ENCODE results near the gene SLC30A2. TPM values are rescaled to one million over a fixed set of nuclear protein-coding genes. Genes with fewer than 3 reads are reported as not detected.

The SLC30A2 gene
- total and polyA plus RNA-seq, 10 of the 15 experiments (the other 5 are each of a cell fraction or from before 2014, with no cell fraction given): 0.13 TPM; not detected in 9

DNA sequence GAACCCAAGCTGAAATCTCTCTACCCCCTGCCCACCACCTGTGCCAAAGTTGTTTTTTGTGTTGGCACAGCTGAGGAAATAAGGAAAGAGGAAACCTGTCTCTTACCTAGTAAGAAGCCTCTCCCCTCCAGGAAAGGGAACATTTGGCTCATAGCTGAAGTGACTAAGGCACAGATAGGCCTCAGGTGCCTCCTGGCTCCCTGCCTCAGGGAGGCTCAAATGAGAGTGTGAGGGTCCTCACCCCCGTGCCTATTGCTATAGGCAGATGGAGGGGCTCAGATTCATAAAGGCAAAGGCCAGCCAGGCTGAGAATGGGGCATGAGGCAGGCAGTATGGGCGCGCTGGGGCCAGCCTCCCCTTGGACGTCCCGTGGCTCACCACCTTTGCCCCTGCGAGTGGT, 7.4 kb downstream of the SLC30A2 start:
- Histone ChIP-seq H2AFZ (ENCODE audit: control insufficient read depth, low read depth, low read length) (no peak overlapping the region), H3K27me3 (replicated peaks in 1 of 2; ENCODE audit: control insufficient read depth in 2 of 2, insufficient read depth in 2 of 2, low read length in 1 of 2) (peaks cover 0 to 2% of the 10 kb centered on the region in 2 experiments), H3K4me1 (ENCODE audit: control insufficient read depth, insufficient read depth, low read length) (peaks cover 10% of the 10 kb centered on the region; the same call in 1 of the 2 replicates), H3K79me2 (ENCODE audit: control insufficient read depth, insufficient read depth, low read length) (no peaks in the 10 kb centered on the region), H3K9ac (ENCODE audit: control insufficient read depth, insufficient read depth, low read length) (no peak overlapping the region), H4K20me1 (ENCODE audit: control insufficient read depth, insufficient read depth) (no peaks in the 10 kb centered on the region), H3K36me3 (ENCODE audit: control insufficient read depth in 2 of 2, insufficient read depth in 2 of 2, low read length in 1 of 2) (no peaks in the 10 kb centered on the region), H3K27ac (ENCODE audit: control insufficient read depth, insufficient read depth) (no peak overlapping the region), H3K9me3 (replicated peaks; ENCODE audit: control insufficient read depth, insufficient read depth, low read length) (no peaks in the 10 kb centered on the region), H3K4me3 (no peak overlapping the region), H3K4me2 (ENCODE audit: control insufficient read depth, insufficient read depth) (no peak overlapping the region)
- FAIRE-seq: no peak
- RAD21 ChIA-PET (ENCODE audit: unreplicated experiment): no interaction called here
- POLR2A ChIA-PET: no interaction called here
- ATAC-seq: no peak
- intact Hi-C loops (cut with micrococcal nuclease; ENCODE audit: unreplicated experiment): loop anchor here (5.0 kb wide), 2 partner anchors 69 to 109 kb away; no protein-coding TSS in a partner anchor
- TF ChIP-seq CREB1 (IDR thresholded peaks at IDR 0.05; ENCODE audit: low read depth) (no peak), POU2F2 (IDR thresholded peaks at IDR 0.05; ENCODE audit: borderline replicate concordance, low read depth, low read length) (no peak)
- TF ChIP-seq, protein P1, sequence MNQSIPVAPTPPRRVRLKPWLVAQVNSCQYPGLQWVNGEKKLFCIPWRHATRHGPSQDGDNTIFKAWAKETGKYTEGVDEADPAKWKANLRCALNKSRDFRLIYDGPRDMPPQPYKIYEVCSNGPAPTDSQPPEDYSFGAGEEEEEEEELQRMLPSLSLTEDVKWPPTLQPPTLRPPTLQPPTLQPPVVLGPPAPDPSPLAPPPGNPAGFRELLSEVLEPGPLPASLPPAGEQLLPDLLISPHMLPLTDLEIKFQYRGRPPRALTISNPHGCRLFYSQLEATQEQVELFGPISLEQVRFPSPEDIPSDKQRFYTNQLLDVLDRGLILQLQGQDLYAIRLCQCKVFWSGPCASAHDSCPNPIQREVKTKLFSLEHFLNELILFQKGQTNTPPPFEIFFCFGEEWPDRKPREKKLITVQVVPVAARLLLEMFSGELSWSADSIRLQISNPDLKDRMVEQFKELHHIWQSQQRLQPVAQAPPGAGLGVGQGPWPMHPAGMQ (IDR thresholded peaks at IDR 0.05; ENCODE audit: borderline replicate concordance): no peak
- CTCF ChIA-PET: interaction anchor here (0.6 to 1.5 kb wide), 3 partner anchors 107 to 379 kb away, joined by 3 read pairs; no protein-coding TSS in a partner anchor
- DNase-seq (ENCODE audit: low read depth, low spot score): no peak
- in situ Hi-C loops (cut with MboI): no loop called here
- BruUV-seq (replicated peaks): no TSS peak
- SMC1A ChIA-PET (ENCODE audit: uncharacterized antibody, unreplicated experiment): interaction anchor here (1.0 kb wide), 1 partner anchor 107 kb away, joined by 3 read pairs; no protein-coding TSS in a partner anchor
- 3% methylated on average over 6 of the region's 6 CpGs for WGBS (ENCODE audit: insufficient coverage, insufficient replicate concordance, low lambda C conversion rate, missing lambda C conversion rate)

DNA sequence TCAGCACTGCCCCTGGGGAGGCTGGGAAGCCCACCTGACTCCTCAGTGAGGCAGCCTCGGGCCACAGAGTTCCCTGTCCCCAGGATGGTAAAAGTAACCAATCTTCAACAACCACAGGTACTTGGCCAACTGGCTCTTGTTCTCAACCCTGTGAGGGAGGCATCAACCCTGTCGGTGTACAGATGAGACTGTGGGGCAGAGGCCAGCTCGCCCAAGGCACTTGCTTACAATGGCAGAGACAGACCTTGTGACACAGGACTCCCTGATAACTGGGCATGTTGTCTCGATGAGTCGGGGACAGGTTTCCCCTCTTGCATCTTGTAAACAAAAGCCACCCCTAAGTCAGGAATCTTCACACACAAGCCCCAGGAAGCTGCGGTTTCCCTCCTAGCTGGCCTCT, 8.0 kb downstream of the SLC30A2 start:
- H3K36me3 ChIP-seq (ENCODE audit: control insufficient read depth in 2 of 2, insufficient read depth in 2 of 2, low read length in 1 of 2): no peaks in the 10 kb centered on the region
- no peak overlapping the region for H2AFZ ChIP-seq (ENCODE audit: control insufficient read depth, low read depth, low read length)
- H3K79me2 ChIP-seq (ENCODE audit: control insufficient read depth, insufficient read depth, low read length): no peaks in the 10 kb centered on the region
- H3K4me1 ChIP-seq (ENCODE audit: control insufficient read depth, insufficient read depth, low read length): peaks cover 10% of the 10 kb centered on the region; the same call in 1 of the 2 replicates
- in situ Hi-C loops (cut with MboI): no loop called here
- RAD21 ChIA-PET (ENCODE audit: unreplicated experiment): no interaction called here
- H4K20me1 ChIP-seq (ENCODE audit: control insufficient read depth, insufficient read depth): no peaks in the 10 kb centered on the region
- no peak overlapping the region for H3K27ac ChIP-seq (ENCODE audit: control insufficient read depth, insufficient read depth)
- H3K27me3 ChIP-seq (replicated peaks in 1 of 2; ENCODE audit: control insufficient read depth in 2 of 2, insufficient read depth in 2 of 2, low read length in 1 of 2): peaks cover 0 to 2% of the 10 kb centered on the region in 2 experiments
- H3K9me3 ChIP-seq (replicated peaks; ENCODE audit: control insufficient read depth, insufficient read depth, low read length): no peaks in the 10 kb centered on the region
- SMC1A ChIA-PET (ENCODE audit: uncharacterized antibody, unreplicated experiment): interaction anchor here (1.0 kb wide), 1 partner anchor 107 kb away, joined by 3 read pairs; no protein-coding TSS in a partner anchor
- CTCF ChIA-PET: no interaction called here
- no peak overlapping the region for H3K4me2 ChIP-seq (ENCODE audit: control insufficient read depth, insufficient read depth)
- DNase-seq (ENCODE audit: low read depth, low spot score) (no peak), ATAC-seq (no peak), FAIRE-seq (no peak)
- no peak overlapping the region for H3K9ac ChIP-seq (ENCODE audit: control insufficient read depth, insufficient read depth, low read length)
- intact Hi-C loops (cut with micrococcal nuclease; ENCODE audit: unreplicated experiment): loop anchor here (5.0 kb wide), 2 partner anchors 69 to 109 kb away; no protein-coding TSS in a partner anchor
- no peak overlapping the region for H3K4me3 ChIP-seq
- 37% methylated on average over 6 of the region's 6 CpGs for WGBS (ENCODE audit: insufficient coverage, insufficient replicate concordance, low lambda C conversion rate, missing lambda C conversion rate)
- BruUV-seq (replicated peaks): no TSS peak
- TF ChIP-seq CREM (IDR thresholded peaks at IDR 0.05; ENCODE audit: low read depth) (no peak), NFYA (IDR thresholded peaks at IDR 0.05; ENCODE audit: borderline replicate concordance, low read depth, low read length) (no peak), SRF (IDR thresholded peaks at IDR 0.05; ENCODE audit: low read depth in 2 of 2, low read length in 2 of 2) (no peak), FOXM1 (IDR thresholded peaks at IDR 0.05; ENCODE audit: low read depth, low read length) (no peak), RB1 (IDR thresholded peaks at IDR 0.05; ENCODE audit: borderline replicate concordance) (no peak)
- TF ChIP-seq, protein P2, sequence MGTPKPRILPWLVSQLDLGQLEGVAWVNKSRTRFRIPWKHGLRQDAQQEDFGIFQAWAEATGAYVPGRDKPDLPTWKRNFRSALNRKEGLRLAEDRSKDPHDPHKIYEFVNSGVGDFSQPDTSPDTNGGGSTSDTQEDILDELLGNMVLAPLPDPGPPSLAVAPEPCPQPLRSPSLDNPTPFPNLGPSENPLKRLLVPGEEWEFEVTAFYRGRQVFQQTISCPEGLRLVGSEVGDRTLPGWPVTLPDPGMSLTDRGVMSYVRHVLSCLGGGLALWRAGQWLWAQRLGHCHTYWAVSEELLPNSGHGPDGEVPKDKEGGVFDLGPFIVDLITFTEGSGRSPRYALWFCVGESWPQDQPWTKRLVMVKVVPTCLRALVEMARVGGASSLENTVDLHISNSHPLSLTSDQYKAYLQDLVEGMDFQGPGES (IDR thresholded peaks at IDR 0.05): no peak
- POLR2A ChIA-PET: no interaction called here
